Placental epithelial cell (primary cell): ENCODE measurements around the gene BNIP2. TPM values are rescaled to one million over a fixed set of nuclear protein-coding genes. Genes with fewer than 3 reads are reported as not detected.

Source experiments
- total RNA-seq: library from RNA; depleted of rRNA; stranded (reverse); fragments of >200 nt; gene quantifications from 2 replicates; pipeline ENCODE4 v1.2.3, GENCODE V29; 2012

Gene BNIP2, protein sequence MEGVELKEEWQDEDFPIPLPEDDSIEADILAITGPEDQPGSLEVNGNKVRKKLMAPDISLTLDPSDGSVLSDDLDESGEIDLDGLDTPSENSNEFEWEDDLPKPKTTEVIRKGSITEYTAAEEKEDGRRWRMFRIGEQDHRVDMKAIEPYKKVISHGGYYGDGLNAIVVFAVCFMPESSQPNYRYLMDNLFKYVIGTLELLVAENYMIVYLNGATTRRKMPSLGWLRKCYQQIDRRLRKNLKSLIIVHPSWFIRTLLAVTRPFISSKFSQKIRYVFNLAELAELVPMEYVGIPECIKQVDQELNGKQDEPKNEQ
- 47.9 and 83.9 TPM in 2 replicates for total RNA-seq

DNA sequence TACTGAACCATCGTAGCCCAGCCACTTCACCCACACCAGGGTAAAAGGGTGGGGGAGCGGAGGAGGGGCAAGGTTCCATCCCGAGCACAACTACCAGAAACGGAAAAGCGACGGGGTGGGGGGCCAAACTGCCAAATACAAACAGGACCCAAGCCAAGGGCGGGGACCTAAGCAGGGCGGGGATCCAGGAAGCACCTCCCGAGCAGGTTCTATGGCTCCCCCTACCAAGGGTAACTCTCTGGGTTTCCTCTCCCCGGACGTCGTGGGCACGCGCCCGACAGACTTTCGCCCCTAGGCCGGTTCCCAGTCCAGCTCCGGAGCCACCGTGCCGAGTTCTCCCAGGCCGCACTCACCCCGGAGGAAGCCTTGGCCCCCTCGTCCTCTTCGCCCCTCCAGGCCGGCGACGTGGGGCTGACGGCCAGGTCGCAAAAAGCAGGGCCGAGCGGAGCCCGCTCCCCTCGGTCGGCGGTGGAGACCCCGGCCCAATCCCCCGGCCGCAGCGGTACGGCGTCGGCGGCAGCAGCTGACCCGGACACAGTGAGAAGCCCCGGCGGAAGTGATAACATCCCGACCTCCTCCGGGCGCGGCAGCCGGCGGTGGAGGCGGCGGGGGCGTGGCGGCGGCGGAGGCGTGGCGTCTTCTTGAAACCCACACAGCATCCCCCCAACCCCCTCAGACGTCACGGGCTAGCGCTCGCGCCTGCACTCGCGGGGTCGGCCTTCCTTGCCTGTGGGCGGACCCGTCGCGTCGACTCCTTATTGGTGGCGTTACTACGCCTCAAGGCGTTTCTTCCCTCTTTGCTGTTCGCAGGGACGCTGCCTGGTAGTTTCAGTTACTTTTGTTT is at the start of gene BNIP2:
TSS of gene BNIP2 (minus strand) at position 539 of the 844 bp plus-strand sequence. CDS start 6,863 bp downstream, outside the sequence.

DNA sequence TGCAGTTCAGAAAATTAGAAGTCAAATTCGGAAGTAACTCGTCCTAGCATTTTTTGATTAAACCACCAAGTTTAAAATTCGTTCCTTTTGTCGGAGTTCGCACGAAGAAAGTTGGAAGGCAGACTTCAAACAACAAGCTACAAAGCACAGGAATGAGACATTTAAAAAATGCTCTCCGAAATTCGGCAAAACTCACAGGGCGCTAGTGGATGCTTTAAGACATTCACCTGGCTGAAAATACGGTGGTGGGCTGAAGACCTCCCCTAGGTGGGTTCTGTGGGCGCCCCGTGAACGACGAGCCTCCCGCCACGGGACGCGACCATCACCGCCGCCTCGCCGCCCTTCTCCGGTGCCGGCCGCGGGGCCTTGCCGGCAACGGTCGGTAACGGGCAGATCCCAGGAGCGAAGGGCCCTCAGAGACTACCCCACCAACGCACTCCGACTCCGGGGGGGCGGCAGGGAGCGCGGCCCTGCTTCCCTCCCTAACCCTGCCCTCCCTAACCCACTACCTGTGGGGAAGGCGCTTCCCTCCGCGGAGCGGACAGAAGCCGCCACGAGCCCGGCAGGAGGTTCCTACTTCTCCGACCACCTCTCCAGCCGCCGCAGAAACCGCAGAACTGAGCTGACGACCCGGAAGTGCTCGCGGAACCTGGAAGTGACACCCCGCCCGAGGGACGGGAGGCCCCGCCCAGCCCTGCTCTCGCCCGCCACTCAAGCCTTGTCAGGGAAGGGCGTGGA is 32.1 kb downstream of the BNIP2 start, which contains the start of gene GTF2A2:
TSS of gene GTF2A2 (minus strand) at position 619 of the 738 bp plus-strand sequence. CDS start 5,238 bp downstream, outside the sequence.

DNA sequence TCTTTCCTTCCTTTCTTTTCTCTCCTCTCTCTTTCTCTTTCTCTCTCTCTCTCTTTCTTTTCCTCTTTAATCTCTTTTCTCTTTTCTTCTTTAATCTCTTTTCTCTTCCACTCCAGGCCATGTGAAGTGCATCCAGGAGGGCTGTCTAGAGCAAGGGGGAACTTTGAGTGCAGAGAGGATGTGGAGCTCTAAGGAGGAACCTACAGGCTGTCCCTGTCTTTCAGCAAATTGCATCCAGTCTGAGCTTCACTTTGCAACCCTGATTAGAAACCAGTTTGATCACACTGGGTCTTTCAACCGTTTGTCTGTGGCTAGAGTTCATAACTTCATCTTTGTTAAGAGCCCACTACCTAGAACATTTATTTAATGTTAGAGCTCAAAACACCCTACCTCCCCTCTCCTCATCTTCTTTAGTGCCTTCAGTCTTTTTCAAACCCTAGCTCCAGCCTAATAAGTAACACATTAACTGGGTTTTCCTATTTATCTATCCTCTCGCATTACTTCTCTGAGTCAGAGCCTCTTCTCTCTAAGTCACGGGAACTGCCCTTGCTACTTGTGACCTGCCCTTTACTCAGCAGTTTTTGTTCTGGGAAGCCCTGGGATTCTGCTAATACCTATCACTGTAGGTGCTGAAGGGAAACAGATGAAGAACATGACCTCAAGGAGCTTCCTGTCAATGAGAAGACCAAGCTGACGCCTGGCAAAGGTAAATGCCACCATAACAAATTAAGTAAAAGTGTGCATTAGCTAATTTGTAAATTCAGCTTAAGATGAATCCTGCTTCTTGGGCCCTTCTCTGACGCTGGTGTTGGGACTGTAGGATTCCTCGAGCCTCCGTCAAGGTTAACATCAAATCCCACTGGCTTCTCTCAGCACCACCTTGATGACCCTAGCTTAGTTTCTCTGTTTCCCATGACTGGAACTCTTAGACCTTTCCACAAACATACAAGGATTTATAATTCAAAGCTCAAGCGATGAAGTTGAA is 77.6 kb downstream of the BNIP2 start, which contains the start of gene GCNT3:
TSS of gene GCNT3 (plus strand) at position 508 of the 985 bp plus-strand sequence. CDS start 6,456 bp downstream, outside the sequence.

Other genes starting within 250 kb of the BNIP2 start
- not detected in 2 replicates for gene GCNT3, start 77.5 kb downstream of the BNIP2 start, total RNA-seq
- gene GTF2A2, start 31.8 kb downstream of the BNIP2 start, total RNA-seq, result 15.3 and 21.0 TPM in 2 replicates